Keratinocyte (primary cell): ENCODE measurements around the gene PHETA1.

Experiments used
- CTCF ChIP-seq, 3 experiments: IDR thresholded peaks in 1 of 3; conservative IDR thresholded peaks in 1 of 3; optimal IDR thresholded peaks in 1 of 3; 2 replicates in 2 of 3; 3 replicates in 1 of 3; pipeline versions ENCODE3 to v1.5.1; 2011; ENCODE audit warnings: low read length in 3 of 3, mild to moderate bottlenecking in 3 of 3, moderate library complexity in 2 of 3, control low read depth in 1 of 3, inconsistent platforms in 1 of 3; ENCODE audit not compliant: insufficient read depth in 2 of 3; ENCODE audit errors: extremely low read depth in 1 of 3
- EZH2 ChIP-seq: IDR thresholded peaks from one replicate; pipeline ENCODE4 v1.6.1; 2012; ENCODE audit warnings: inconsistent platforms, mild to moderate bottlenecking, low read length, moderate library complexity

DNA sequence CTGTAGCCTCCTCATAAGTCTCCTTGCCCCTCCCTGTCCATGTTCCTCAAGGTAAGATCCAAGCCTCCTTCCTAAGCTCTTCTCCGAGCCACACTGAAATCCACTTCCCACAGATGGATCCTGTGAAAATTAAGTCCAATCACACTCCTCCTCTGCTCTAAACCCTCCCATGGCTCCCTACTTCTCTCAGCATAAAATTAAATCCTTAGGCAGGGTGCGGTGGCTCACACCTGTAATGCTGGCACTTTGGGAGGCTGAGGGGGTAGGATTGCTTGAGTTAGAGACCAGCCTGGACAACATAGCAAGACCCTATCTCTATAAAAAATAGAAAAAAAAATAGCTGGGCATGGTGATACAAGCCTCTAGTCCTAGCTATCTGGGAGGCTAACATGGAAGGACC is 2.3 kb downstream of the PHETA1 start:
- no peak for TF ChIP-seq CTCF (optimal IDR thresholded peaks at IDR 0.05 in 1 of 3, IDR thresholded peaks at IDR 0.05 in 1 of 3, conservative IDR thresholded peaks at IDR 0.05 in 1 of 3; ENCODE audit: extremely low read depth in 1 of 3, insufficient read depth in 2 of 3, low read length in 3 of 3)
- TF ChIP-seq EZH2 = no peak
